Vagina (tissue), 2 donors: Measurements from ENCODE around the gene ANGPTL5. TPM values are rescaled to one million over a fixed set of nuclear protein-coding genes. Genes with fewer than 3 reads are reported as not detected.

Experiments
- DNase-seq, 2 donors: peaks; one replicate each; pipeline ENCODE4 v3.0.0-alpha.2; 2017; ENCODE audit errors: extremely low spot score in 2 of 2
- H3K27ac ChIP-seq: fragments of 200-600 bp; sonication (generic); one replicate; pipeline ENCODE4 v1.5.1; 2019
- H3K27me3 ChIP-seq: fragments of 200-600 bp; sonication (generic); one replicate; pipeline ENCODE4 v1.5.1; 2019
- H3K36me3 ChIP-seq, 2 donors: fragments of 200-600 bp; sonication (generic); one replicate each; pipeline ENCODE4 v1.5.1; 2017 to 2019
- H3K4me1 ChIP-seq: fragments of 200-600 bp; sonication (generic); one replicate; pipeline ENCODE4 v1.5.1; 2019
- H3K4me3 ChIP-seq, 2 donors: fragments of 200-600 bp; sonication (generic); 1 replicate in 1 of 2; 2 replicates in 1 of 2; pipeline ENCODE4 v1.5.1; 2016 to 2019
- H3K9me3 ChIP-seq: fragments of 200-600 bp; sonication (generic); one replicate; pipeline ENCODE4 v1.5.1; 2019
- CTCF ChIP-seq, 3 experiments: fragments of 450-650 bp in 2 of 3; fragments of 200-600 bp in 1 of 3; sonication (generic) in 1 of 3; IDR thresholded peaks; one replicate each; pipeline ENCODE4 v1.5.1; 2017 to 2019; ENCODE audit warnings: antibody characterized with exemption in 3 of 3, mild to moderate bottlenecking in 2 of 3, moderate library complexity in 2 of 3
- POLR2A ChIP-seq, 2 donors: fragments of 450-650 bp; IDR thresholded peaks; one replicate each; pipeline ENCODE4 v1.6.1; 2017; ENCODE audit warnings: antibody characterized with exemption in 2 of 2, mild to moderate bottlenecking in 2 of 2, moderate library complexity in 2 of 2
- POLR2AphosphoS5 ChIP-seq, 2 donors: sonication (generic); formaldehyde crosslinking; IDR thresholded peaks; one replicate each; pipeline ENCODE4 v1.9.0; 2017; ENCODE audit warnings: antibody characterized with exemption in 2 of 2, mild to moderate bottlenecking in 2 of 2, low read depth in 1 of 2; ENCODE audit not compliant: insufficient read depth in 1 of 2
- intact Hi-C: fragments of 100-400 bp; cut with DNase I; formaldehyde crosslinking; loops from one replicate; pipeline ENCODE4 v1.15.1; 2023
- total RNA-seq: library from RNA; depleted of rRNA; stranded (reverse); fragments of >200 nt; gene quantifications from one replicate; pipeline ENCODE4 v1.2.3, GENCODE V29; 2016

Gene ANGPTL5
- total RNA-seq, 1 donor from 2014 or later: not detected

- DNase-seq: no peak
- H3K36me3 ChIP-seq: no peaks in the 10 kb centered on the region
- H3K27me3 ChIP-seq: no peaks in the 10 kb centered on the region
- no peaks in the 10 kb centered on the region for H3K4me1 ChIP-seq
- H3K4me3 ChIP-seq: no peak overlapping the region
- intact Hi-C loops: loop anchor here (10.0 kb wide), 1 partner anchor 1485 kb away; no protein-coding TSS in a partner anchor
- no peak overlapping the region for H3K27ac ChIP-seq
- H3K9me3 ChIP-seq: no peaks in the 10 kb centered on the region
- TF ChIP-seq POLR2AphosphoS5 (IDR thresholded peaks at IDR 0.05; ENCODE audit: insufficient read depth in 1 of 2, low read depth in 1 of 2) (no peak), POLR2A (IDR thresholded peaks at IDR 0.05) (no peak), CTCF (IDR thresholded peaks at IDR 0.05) (no peak)
Measured at GRCh38 chr11:101949680-101950220, 33.4 kb upstream of the ANGPTL5 start.

GRCh38 chr11:101945448-101945847 lies 29.1 kb upstream of the ANGPTL5 start:
- Histone ChIP-seq H3K27ac (no peak overlapping the region), H3K27me3 (no peaks in the 10 kb centered on the region), H3K36me3 (no peaks in the 10 kb centered on the region), H3K4me1 (no peaks in the 10 kb centered on the region), H3K9me3 (no peaks in the 10 kb centered on the region), H3K4me3 (no peak overlapping the region)
- intact Hi-C loops: no loop called here
- TF ChIP-seq CTCF (IDR thresholded peaks at IDR 0.05) (no peak), POLR2AphosphoS5 (IDR thresholded peaks at IDR 0.05; ENCODE audit: insufficient read depth in 1 of 2, low read depth in 1 of 2) (no peak), POLR2A (IDR thresholded peaks at IDR 0.05) (no peak)
- DNase-seq: no peak

DNA sequence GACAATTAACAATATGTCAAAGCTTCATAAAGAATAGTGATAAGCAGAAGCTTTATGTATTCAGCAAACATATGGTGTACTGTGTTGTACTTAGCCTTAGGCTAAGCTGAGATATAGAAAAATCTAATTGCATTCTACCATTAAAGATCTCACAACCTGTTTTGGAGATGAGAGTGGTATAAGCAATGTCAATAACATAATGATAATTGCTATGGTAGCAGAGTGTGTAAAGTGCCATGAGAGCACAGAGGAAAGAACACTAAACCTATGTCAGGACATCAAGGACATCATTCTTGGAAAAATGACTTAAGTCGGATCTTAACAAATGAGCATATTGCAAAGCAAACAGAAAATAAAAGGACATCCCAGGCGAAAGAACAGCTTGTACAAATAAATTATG lies 28.6 kb upstream of the ANGPTL5 start:
- Histone ChIP-seq H3K36me3 (no peaks in the 10 kb centered on the region), H3K4me3 (no peak overlapping the region), H3K27me3 (no peaks in the 10 kb centered on the region), H3K27ac (no peak overlapping the region), H3K4me1 (no peaks in the 10 kb centered on the region), H3K9me3 (no peaks in the 10 kb centered on the region)
- TF ChIP-seq POLR2AphosphoS5 (IDR thresholded peaks at IDR 0.05; ENCODE audit: insufficient read depth in 1 of 2, low read depth in 1 of 2) (no peak), CTCF (IDR thresholded peaks at IDR 0.05) (no peak), POLR2A (IDR thresholded peaks at IDR 0.05) (no peak)
- no peak for DNase-seq
- intact Hi-C loops: no loop called here

GRCh38 chr11:101940901-101941520 lies 24.7 kb upstream of the ANGPTL5 start:
- intact Hi-C loops: no loop called here
- Histone ChIP-seq H3K27me3 (no peaks in the 10 kb centered on the region), H3K4me3 (no peak overlapping the region), H3K9me3 (no peaks in the 10 kb centered on the region), H3K27ac (no peak overlapping the region), H3K36me3 (no peaks in the 10 kb centered on the region), H3K4me1 (no peaks in the 10 kb centered on the region)
- TF ChIP-seq POLR2A (IDR thresholded peaks at IDR 0.05): no peak
- no peak for TF ChIP-seq CTCF (IDR thresholded peaks at IDR 0.05)
- no peak for TF ChIP-seq POLR2AphosphoS5 (IDR thresholded peaks at IDR 0.05; ENCODE audit: insufficient read depth in 1 of 2, low read depth in 1 of 2)
- DNase-seq: no peak

GRCh38 chr11:101931692-101932091 lies 15.4 kb upstream of the ANGPTL5 start:
- no peaks in the 10 kb centered on the region for H3K27me3 ChIP-seq
- intact Hi-C loops: no loop called here
- H3K9me3 ChIP-seq: no peaks in the 10 kb centered on the region
- no peak overlapping the region for H3K27ac ChIP-seq
- TF ChIP-seq CTCF (IDR thresholded peaks at IDR 0.05) (no peak), POLR2AphosphoS5 (IDR thresholded peaks at IDR 0.05; ENCODE audit: insufficient read depth in 1 of 2, low read depth in 1 of 2) (no peak), POLR2A (IDR thresholded peaks at IDR 0.05) (no peak)
- no peaks in the 10 kb centered on the region for H3K36me3 ChIP-seq
- no peak overlapping the region for H3K4me3 ChIP-seq
- DNase-seq: no peak
- no peaks in the 10 kb centered on the region for H3K4me1 ChIP-seq
